DND-41 (cell line): ENCODE data around the gene SULT1B1.

Experiments used
- CTCF ChIP-seq: IDR thresholded peaks from 2 replicates; pipeline ENCODE4 v1.5.1; 2012; ENCODE audit warnings: borderline replicate concordance, low read length, moderate library complexity, mild to moderate bottlenecking; ENCODE audit not compliant: poor library complexity, severe bottlenecking; ENCODE audit errors: extremely low read depth
- EZH2 ChIP-seq: IDR thresholded peaks from 3 replicates; pipeline ENCODE4 v1.6.1; 2012; ENCODE audit warnings: borderline replicate concordance, low read depth, mild to moderate bottlenecking, moderate library complexity, low read length, inconsistent platforms; ENCODE audit not compliant: severe bottlenecking

DNA sequence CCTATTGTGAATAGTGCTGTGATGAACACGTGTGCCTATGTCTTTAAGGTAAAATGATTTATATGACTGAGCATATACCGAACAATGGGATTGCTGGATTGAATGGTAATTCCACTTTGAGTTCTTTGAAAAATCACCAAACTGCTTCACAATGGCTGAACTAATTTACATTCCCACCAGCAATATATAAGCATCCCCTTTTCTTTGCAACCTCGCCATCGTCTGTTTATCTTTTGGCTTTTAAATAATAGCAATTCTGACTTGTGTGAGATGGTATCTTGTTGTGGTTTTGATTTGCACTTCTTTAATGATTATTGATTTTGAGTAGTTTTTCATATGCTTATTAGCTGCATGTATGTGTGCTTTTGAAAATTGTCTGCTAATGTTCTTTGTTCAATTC is 75.6 kb downstream of the SULT1B1 start:
- TF ChIP-seq CTCF (no peak), EZH2 (no peak)
